CD14-positive monocyte (primary cell): Measurements from ENCODE around the gene LRRTM3. TPM values are rescaled to one million over a fixed set of nuclear protein-coding genes. Genes with fewer than 3 reads are reported as not detected.

Source experiments
- DNase-seq, 3 donors: peaks; one replicate each; pipeline ENCODE4 v3.0.0-alpha.2; 2011 to 2022
- H2AFZ ChIP-seq: 2 replicates; pipeline ENCODE4 v1.6.0; 2012; ENCODE audit warnings: mild to moderate bottlenecking, low read depth, low read length, inconsistent platforms; ENCODE audit not compliant: insufficient read depth, poor library complexity, severe bottlenecking
- H3K27ac ChIP-seq, 2 donors: 1 replicate in 1 of 2; 2 replicates in 1 of 2; pipeline ENCODE4 v1.5.1; 2012 to 2013; ENCODE audit warnings: low read length in 2 of 2, control low read depth in 1 of 2, inconsistent platforms in 1 of 2, low read depth in 1 of 2, mild to moderate bottlenecking in 1 of 2
- H3K27me3 ChIP-seq, 2 donors: one replicate each; pipeline versions ENCODE4 v1.6.0 to v1.6.1; 2011 to 2013; ENCODE audit warnings: low read length in 2 of 2; ENCODE audit not compliant: control insufficient read depth in 2 of 2, insufficient read depth in 2 of 2
- H3K36me3 ChIP-seq, 2 donors: replicated peaks in 1 of 2; 1 replicate in 1 of 2; 2 replicates in 1 of 2; pipeline versions ENCODE4 v1.5.1 to v1.6.1; 2012 to 2013; ENCODE audit warnings: low read length in 2 of 2, control low read depth in 1 of 2, inconsistent platforms in 1 of 2, mild to moderate bottlenecking in 1 of 2; ENCODE audit not compliant: insufficient read depth in 2 of 2, control insufficient read depth in 1 of 2
- H3K4me1 ChIP-seq, 2 donors: 1 replicate in 1 of 2; 2 replicates in 1 of 2; pipeline versions ENCODE4 v1.5.1 to v1.6.1; 2012 to 2013; ENCODE audit warnings: low read length in 2 of 2, control low read depth in 1 of 2, inconsistent platforms in 1 of 2, mild to moderate bottlenecking in 1 of 2, moderate library complexity in 1 of 2; ENCODE audit not compliant: insufficient read depth in 2 of 2, control insufficient read depth in 1 of 2
- H3K4me2 ChIP-seq: replicated peaks from 2 replicates; pipeline ENCODE3; 2012; ENCODE audit warnings: low read length, moderate library complexity, mild to moderate bottlenecking; ENCODE audit not compliant: poor library complexity, severe bottlenecking; ENCODE audit errors: extremely low read depth
- H3K4me3 ChIP-seq, 3 experiments: fragments of 200-600 bp in 1 of 3; sonication (generic) in 1 of 3; replicated peaks in 1 of 3; 1 replicate in 2 of 3; 2 replicates in 1 of 3; pipeline ENCODE4 v1.5.1; 2011 to 2013; ENCODE audit warnings: low read length in 3 of 3, mild to moderate bottlenecking in 3 of 3, control low read depth in 2 of 3, low read depth in 2 of 3, inconsistent platforms in 1 of 3, moderate library complexity in 1 of 3
- H3K79me2 ChIP-seq: 2 replicates; pipeline ENCODE4 v1.6.0; 2012; ENCODE audit warnings: mild to moderate bottlenecking, control low read depth, inconsistent platforms, low read length, moderate library complexity; ENCODE audit not compliant: insufficient read depth
- H3K9ac ChIP-seq: 2 replicates; pipeline ENCODE4 v1.6.0; 2017; ENCODE audit warnings: low read length, mild to moderate bottlenecking; ENCODE audit not compliant: insufficient read depth, poor library complexity, severe bottlenecking
- H3K9me3 ChIP-seq, 2 donors: replicated peaks in 1 of 2; 1 replicate in 1 of 2; 2 replicates in 1 of 2; pipeline versions ENCODE4 v1.5.1 to v1.6.1; 2012 to 2013; ENCODE audit warnings: low read length in 2 of 2, control low read depth in 1 of 2; ENCODE audit not compliant: control insufficient read depth in 1 of 2, insufficient read depth in 1 of 2
- H4K20me1 ChIP-seq: 2 replicates; pipeline ENCODE4 v1.6.0; 2012; ENCODE audit warnings: mild to moderate bottlenecking, low read length, control low read depth, moderate library complexity; ENCODE audit not compliant: insufficient read depth
- H3K27ac Mint-ChIP-seq, 7 donors: one replicate each; pipeline ENCODE4 v1.8.0; 2020; ENCODE audit warnings: mild to moderate bottlenecking in 7 of 7, mixed read lengths in 7 of 7, moderate library complexity in 6 of 7, inconsistent platforms in 2 of 7
- H3K27me3 Mint-ChIP-seq, 3 donors: one replicate each; pipeline ENCODE4 v1.8.0; 2021 to 2022; ENCODE audit warnings: low read depth in 3 of 3, mild to moderate bottlenecking in 3 of 3, mixed read lengths in 3 of 3, moderate library complexity in 3 of 3, inconsistent platforms in 1 of 3
- H3K36me3 Mint-ChIP-seq, 2 donors: one replicate each; pipeline ENCODE4 v1.8.0; 2020; ENCODE audit warnings: mixed read lengths in 2 of 2, inconsistent platforms in 1 of 2, mild to moderate bottlenecking in 1 of 2
- H3K4me1 Mint-ChIP-seq: one replicate; pipeline ENCODE4 v1.8.0; 2020; ENCODE audit warnings: mild to moderate bottlenecking, mixed read lengths
- H3K4me3 Mint-ChIP-seq, 2 donors: one replicate each; pipeline ENCODE4 v1.8.0; 2020; ENCODE audit warnings: mild to moderate bottlenecking in 2 of 2, mixed read lengths in 2 of 2, moderate library complexity in 1 of 2
- H3K9me3 Mint-ChIP-seq, 7 donors: one replicate each; pipeline ENCODE4 v1.8.0; 2020 to 2022; ENCODE audit warnings: mixed read lengths in 7 of 7, mild to moderate bottlenecking in 6 of 7, moderate library complexity in 6 of 7, inconsistent platforms in 2 of 7
- CTCF ChIP-seq: fragments of 200-600 bp; IDR thresholded peaks from one replicate; pipeline ENCODE4 v1.8.0; 2022; ENCODE audit warnings: antibody characterized with exemption, mild to moderate bottlenecking
- WGBS: methylation state at CpG from one replicate; pipeline ENCODE4 v1.1.5; 2013; ENCODE audit warnings: missing lambda C conversion rate; ENCODE audit not compliant: insufficient coverage; 5-methylcytosine and 5-hydroxymethylcytosine counted together
- intact Hi-C, 2 donors: fragments of 100-400 bp; cut with micrococcal nuclease; formaldehyde crosslinking; loops; one replicate each; pipeline versions ENCODE4 v1.15.0 to v1.15.1; 2023
- polyA plus RNA-seq, 3 donors: library from polyadenylated mRNA; depleted of rRNA in 1 of 3; unstranded in 2 of 3; stranded (reverse) in 1 of 3; fragments of 300-500 nt in 2 of 3; fragments of >200 nt in 1 of 3; fragmentation: Illumina TruSeq in 2 of 3; gene quantifications; 1 replicate in 2 of 3; 2 replicates in 1 of 3; pipeline ENCODE4 v1.2.3, GENCODE V29; 2012 to 2021

LRRTM3 gene
- polyA plus RNA-seq, 3 donors: not detected

- Mint-ChIP-seq H3K4me1 (no peaks in the 10 kb centered on the region), H3K9me3 (no peaks in the 10 kb centered on the region), H3K4me3 (peak overlapping the region in 1 of 2 donors; percentile 70), H3K27ac (peak overlapping the region in 1 of 7 donors; percentile 16), H3K36me3 (no peaks in the 10 kb centered on the region), H3K27me3 (peaks cover 26 to 37% (median 35%) of the 10 kb centered on the region in 3 donors)
- Histone ChIP-seq H4K20me1 (no peaks in the 10 kb centered on the region), H3K4me1 (no peaks in the 10 kb centered on the region), H3K4me2 (no peak overlapping the region), H3K4me3 (no peak overlapping the region), H2AFZ (no peak overlapping the region), H3K27me3 (peaks cover 41 to 53% of the 10 kb centered on the region in 2 donors), H3K9ac (no peak overlapping the region), H3K9me3 (peaks cover 0 to 3% of the 10 kb centered on the region in 2 donors), H3K36me3 (no peaks in the 10 kb centered on the region), H3K27ac (no peak overlapping the region), H3K79me2 (no peaks in the 10 kb centered on the region)
- intact Hi-C loops: no loop called here
- TF ChIP-seq CTCF: no peak
- no peak for DNase-seq
- WGBS: 3% methylated on average over 21 of the region's 30 CpGs
Observed at GRCh38 chr10:66927971-66928770, 2.3 kb downstream of the LRRTM3 start.

DNA sequence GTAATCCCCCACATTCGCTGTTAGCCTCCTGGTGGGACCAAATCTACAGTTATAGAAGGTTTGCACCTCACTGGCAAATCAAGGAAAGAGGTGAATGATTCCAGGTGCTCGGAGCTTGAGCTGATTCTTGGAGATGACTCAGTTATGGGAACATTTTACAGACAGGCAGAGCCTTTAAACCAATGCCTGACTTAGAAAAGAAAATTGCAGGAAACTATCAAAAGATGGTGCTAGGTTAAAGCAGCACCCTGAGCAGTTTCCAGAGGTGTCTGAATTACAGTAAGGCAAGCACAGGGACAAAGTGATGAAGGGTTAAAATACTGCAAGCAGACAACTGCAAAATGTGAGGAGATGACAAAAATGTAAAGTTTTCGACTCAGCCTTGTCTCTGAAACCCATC lies 2.9 kb downstream of the LRRTM3 start:
- Histone ChIP-seq H3K36me3 (no peaks in the 10 kb centered on the region), H3K9ac (no peak overlapping the region), H3K27ac (no peak overlapping the region), H2AFZ (no peak overlapping the region), H3K9me3 (peaks cover 0 to 3% of the 10 kb centered on the region in 2 donors), H3K27me3 (peaks cover 41 to 53% of the 10 kb centered on the region in 2 donors), H3K4me3 (no peak overlapping the region), H3K4me1 (no peaks in the 10 kb centered on the region), H3K4me2 (no peak overlapping the region), H3K79me2 (no peaks in the 10 kb centered on the region), H4K20me1 (no peaks in the 10 kb centered on the region)
- peak overlapping the region in 1 of 2 donors; percentile 33 for H3K4me3 Mint-ChIP-seq
- WGBS: 67% methylated on average over 1 of the region's 3 CpGs
- H3K36me3 Mint-ChIP-seq: no peaks in the 10 kb centered on the region
- DNase-seq: no peak
- H3K4me1 Mint-ChIP-seq: no peaks in the 10 kb centered on the region
- intact Hi-C loops: no loop called here
- H3K27ac Mint-ChIP-seq: no peak overlapping the region
- H3K27me3 Mint-ChIP-seq: peaks cover 26 to 36% (median 35%) of the 10 kb centered on the region in 3 donors
- H3K9me3 Mint-ChIP-seq: no peaks in the 10 kb centered on the region
- TF ChIP-seq CTCF: no peak
